ENCODE results near the gene C1orf226.

C1orf226 gene

DNA sequence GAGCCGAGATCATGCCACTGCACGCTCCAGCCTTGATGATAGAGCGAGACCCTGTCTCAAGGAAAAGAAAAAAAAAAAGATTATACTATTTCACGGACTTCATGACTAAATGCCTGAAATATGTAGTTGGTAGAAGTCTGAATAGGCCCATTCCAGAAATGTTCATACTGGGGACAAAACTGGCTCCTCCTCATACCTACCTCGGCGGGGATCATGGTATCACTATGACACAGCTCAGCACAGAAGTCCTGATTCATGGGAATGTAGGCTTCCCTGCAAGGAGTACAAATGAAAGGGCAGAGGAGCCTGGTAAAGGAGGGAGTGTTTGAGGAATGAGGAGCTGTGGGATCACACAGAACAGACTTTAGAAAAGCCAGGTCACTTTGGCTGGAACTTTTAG, 9.9 kb upstream of the C1orf226 start:
- no peak overlapping the region for H3K4me3 ChIP-seq (ENCODE audit: low read depth, low read length)
- H3K27me3 ChIP-seq: no peaks in the 10 kb centered on the region
- no peak for DNase-seq
- no peaks in the 10 kb centered on the region for H3K36me3 ChIP-seq
- no peaks in the 10 kb centered on the region for H3K9me3 ChIP-seq
- H3K4me1 ChIP-seq: peaks cover 9% of the 10 kb centered on the region
- TF ChIP-seq CTCF (IDR thresholded peaks at IDR 0.05; ENCODE audit: low read depth, low read length): no peak

DNA sequence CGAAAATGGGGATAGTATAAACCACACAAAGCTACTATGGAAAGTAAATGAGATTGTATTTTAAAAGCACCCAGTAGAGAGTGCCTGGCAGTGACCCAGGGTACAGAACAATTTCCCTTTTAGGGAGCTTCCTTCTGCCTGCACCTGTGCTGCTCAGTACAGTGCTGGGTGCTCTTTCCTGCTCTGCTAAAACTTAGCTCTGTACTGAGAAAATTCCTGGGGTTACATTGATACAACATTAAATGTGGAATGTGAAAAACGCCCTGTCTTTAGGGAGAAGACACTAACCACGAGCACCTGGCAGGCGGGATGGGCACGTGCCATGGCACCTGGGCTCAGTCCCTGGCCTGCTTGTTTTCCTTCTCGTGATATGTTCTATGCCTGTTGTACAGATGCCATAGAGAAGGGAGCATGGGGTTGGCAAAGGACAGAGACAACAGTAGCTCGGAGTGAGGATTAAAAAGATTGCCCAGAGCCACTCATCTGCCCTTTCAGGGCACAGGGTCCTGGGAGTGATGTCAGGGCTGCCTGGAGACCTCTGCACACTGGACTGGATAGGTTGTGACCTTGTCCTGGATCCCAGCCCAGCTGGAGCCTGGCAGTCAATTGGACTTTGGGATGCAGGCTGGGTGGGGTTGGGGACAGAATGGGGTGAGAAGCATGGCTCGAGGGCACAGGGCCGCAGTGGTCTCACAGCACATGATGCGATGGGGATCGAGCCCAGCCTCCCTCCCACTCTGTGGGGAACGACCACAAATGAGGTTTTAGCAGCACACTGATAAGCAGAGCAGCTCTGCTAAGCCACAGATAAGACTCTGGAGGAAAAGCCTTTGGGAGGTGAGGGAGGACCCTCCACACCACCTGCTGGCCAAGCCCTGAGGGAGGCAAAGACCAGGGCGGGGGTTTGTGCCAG, 9.1 kb upstream of the C1orf226 start:
- Histone ChIP-seq H3K27me3 (no peaks in the 10 kb centered on the region), H3K4me3 (ENCODE audit: low read depth, low read length) (no peak overlapping the region), H3K36me3 (no peaks in the 10 kb centered on the region), H3K9me3 (no peaks in the 10 kb centered on the region), H3K4me1 (peaks cover 9% of the 10 kb centered on the region)
- peak; percentile 58 for DNase-seq
- peak; percentile 45 for TF ChIP-seq CTCF (IDR thresholded peaks at IDR 0.05; ENCODE audit: low read depth, low read length)

DNA sequence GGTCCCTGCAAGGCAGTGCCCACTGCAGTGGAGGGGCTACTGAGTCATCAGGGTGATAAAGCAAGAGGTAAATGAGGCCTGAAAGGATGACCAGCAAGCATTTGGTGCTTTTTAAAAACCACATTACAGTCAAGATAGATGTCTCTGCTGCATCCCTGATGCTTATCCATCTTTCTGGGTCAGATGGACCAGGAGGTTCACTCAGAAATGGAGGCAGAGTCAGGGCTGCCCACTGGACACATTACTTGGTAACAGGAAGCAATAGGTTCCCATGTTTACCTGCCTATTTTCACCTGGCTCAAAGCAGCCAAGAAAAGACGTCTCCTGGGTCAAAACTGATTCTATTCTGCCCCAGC, 8.5 kb upstream of the C1orf226 start:
- Histone ChIP-seq H3K27me3 (no peaks in the 10 kb centered on the region), H3K4me1 (peaks cover 9% of the 10 kb centered on the region), H3K36me3 (no peaks in the 10 kb centered on the region), H3K4me3 (ENCODE audit: low read depth, low read length) (no peak overlapping the region), H3K9me3 (no peaks in the 10 kb centered on the region)
- DNase-seq: no peak
- no peak for TF ChIP-seq CTCF (IDR thresholded peaks at IDR 0.05; ENCODE audit: low read depth, low read length)

GRCh38 chr1:162373541-162374260, 7.8 kb upstream of the C1orf226 start:
- no peak for TF ChIP-seq CTCF (IDR thresholded peaks at IDR 0.05; ENCODE audit: low read depth, low read length)
- Histone ChIP-seq H3K36me3 (no peaks in the 10 kb centered on the region), H3K4me1 (peaks cover 9% of the 10 kb centered on the region), H3K4me3 (ENCODE audit: low read depth, low read length) (no peak overlapping the region), H3K9me3 (no peaks in the 10 kb centered on the region), H3K27me3 (no peaks in the 10 kb centered on the region)
- DNase-seq: no peak

GRCh38 chr1:162374406-162374805, 7.1 kb upstream of the C1orf226 start:
- DNase-seq: no peak

More at GRCh38 chr1:162374406-162374805, 7.1 kb upstream of the C1orf226 start:
- TF ChIP-seq CTCF (IDR thresholded peaks at IDR 0.05; ENCODE audit: low read depth, low read length): no peak
- Histone ChIP-seq H3K4me1 (peaks cover 9% of the 10 kb centered on the region), H3K36me3 (no peaks in the 10 kb centered on the region), H3K27me3 (no peaks in the 10 kb centered on the region), H3K9me3 (no peaks in the 10 kb centered on the region), H3K4me3 (ENCODE audit: low read depth, low read length) (no peak overlapping the region)
